GM18526 (cell line): ENCODE measurements around the gene LPGAT1.

ENCODE experiments used
- POLR2A ChIP-seq: IDR thresholded peaks from 3 replicates; pipeline ENCODE4 v1.6.1; 2011; ENCODE audit not compliant: insufficient read length; ENCODE audit errors: extremely low read depth

LPGAT1 gene

GRCh38 chr1:211711315-211711705, 119.3 kb downstream of the LPGAT1 start:
- TF ChIP-seq POLR2A, result no peak

GRCh38 chr1:211710566-211711314, 119.8 kb downstream of the LPGAT1 start:
- no peak for TF ChIP-seq POLR2A

- TF ChIP-seq POLR2A, result no peak
These were observed 121.6 kb downstream of the LPGAT1 start for GRCh38 chr1:211708926-211709325.

GRCh38 chr1:211708006-211708405, 122.6 kb downstream of the LPGAT1 start:
- no peak for TF ChIP-seq POLR2A

- no peak for TF ChIP-seq POLR2A
These were observed 125.0 kb downstream of the LPGAT1 start for GRCh38 chr1:211705467-211706091.

GRCh38 chr1:211704543-211704942, 126.0 kb downstream of the LPGAT1 start:
- TF ChIP-seq POLR2A, result no peak

- TF ChIP-seq POLR2A, result no peak
These were observed 126.6 kb downstream of the LPGAT1 start for GRCh38 chr1:211703812-211704537.

GRCh38 chr1:211701733-211702132, 128.8 kb downstream of the LPGAT1 start:
- TF ChIP-seq POLR2A, result no peak

GRCh38 chr1:211699059-211699458, 131.5 kb downstream of the LPGAT1 start:
- no peak for TF ChIP-seq POLR2A

GRCh38 chr1:211698161-211699026, 132.2 kb downstream of the LPGAT1 start:
- no peak for TF ChIP-seq POLR2A

GRCh38 chr1:211697356-211697755, 133.2 kb downstream of the LPGAT1 start:
- TF ChIP-seq POLR2A, result no peak

- TF ChIP-seq POLR2A, result no peak
These were observed 135.3 kb downstream of the LPGAT1 start for GRCh38 chr1:211695135-211695816.
